Activated naive CD4-positive, alpha-beta T cell treated with anti-CD3 and anti-CD28 coated beads for 36 hours (primary cell): Measurements from ENCODE around the gene MIPEP. TPM values are rescaled to one million over a fixed set of nuclear protein-coding genes. Genes with fewer than 3 reads are reported as not detected.
"Not testable (repeated sequence)": the region's sequence is repeated elsewhere in the genome, so short reads cannot be mapped to it uniquely, and the experiment has no call there.

Source experiments
- CTCF ChIA-PET: fragments of 350-600 bp; sonication (Branson Sonifier 250); formaldehyde crosslinking; loops from one replicate; lab custom pipeline; 2021; ENCODE audit warnings: antibody characterized with exemption; lab: Charles Lee
- DNase-seq: peaks from one replicate; pipeline ENCODE4 v3.0.0-alpha.2; 2020
- H3K27ac Mint-ChIP-seq: one replicate; pipeline ENCODE4 v1.8.0; 2021; ENCODE audit warnings: mild to moderate bottlenecking, mixed read lengths
- H3K27me3 Mint-ChIP-seq: one replicate; pipeline ENCODE4 v1.8.0; 2021; ENCODE audit warnings: low read depth, mixed read lengths
- H3K36me3 Mint-ChIP-seq: one replicate; pipeline ENCODE4 v1.8.0; 2021; ENCODE audit warnings: low read depth, mixed read lengths
- H3K4me1 Mint-ChIP-seq: one replicate; pipeline ENCODE4 v1.8.0; 2021; ENCODE audit warnings: low read depth, mixed read lengths
- H3K4me3 Mint-ChIP-seq: one replicate; pipeline ENCODE4 v1.8.0; 2021; ENCODE audit warnings: mild to moderate bottlenecking, moderate library complexity, mixed read lengths
- H3K9me3 Mint-ChIP-seq: one replicate; pipeline ENCODE4 v1.8.0; 2021; ENCODE audit warnings: mixed read lengths
- intact Hi-C: fragments of 100-400 bp; cut with micrococcal nuclease; formaldehyde crosslinking; loops from one replicate; pipeline ENCODE4 v1.15.1; 2023
- total RNA-seq, 2 experiments: library from RNA; stranded (reverse); gene quantifications; one replicate each; pipeline ENCODE4 v1.2.3, GENCODE V29; 2021

The MIPEP gene
- total RNA-seq, 2 experiments from 2014 or later = 15.4 to 17.0 TPM

- Mint-ChIP-seq H3K27me3 (no peaks in the 10 kb centered on the region), H3K36me3 (peaks cover 9% of the 10 kb centered on the region), H3K9me3 (no peaks in the 10 kb centered on the region), H3K27ac (no peak overlapping the region), H3K4me1 (peaks cover 16% of the 10 kb centered on the region), H3K4me3 (no peak overlapping the region)
- DNase-seq = no peak
- CTCF ChIA-PET = no interaction called here
- intact Hi-C loops = no loop called here
Measured at GRCh38 chr13:23883255-23883654, 5.9 kb downstream of the MIPEP start.

GRCh38 chr13:23881402-23881800, 7.8 kb downstream of the MIPEP start:
- CTCF ChIA-PET, intact Hi-C loops, H3K27ac Mint-ChIP-seq, DNase-seq, H3K27me3 Mint-ChIP-seq, H3K4me1 Mint-ChIP-seq, H3K9me3 Mint-ChIP-seq, H3K4me3 Mint-ChIP-seq, H3K36me3 Mint-ChIP-seq: not testable (repeated sequence)

GRCh38 chr13:23880493-23881401, 8.5 kb downstream of the MIPEP start:
- H3K4me3 Mint-ChIP-seq, H3K27ac Mint-ChIP-seq, H3K4me1 Mint-ChIP-seq, intact Hi-C loops, H3K9me3 Mint-ChIP-seq, CTCF ChIA-PET, DNase-seq, H3K27me3 Mint-ChIP-seq, H3K36me3 Mint-ChIP-seq: not testable (repeated sequence)

- H3K27ac Mint-ChIP-seq = no peak overlapping the region
- CTCF ChIA-PET = no interaction called here
Measured at GRCh38 chr13:23877286-23877685, 11.9 kb downstream of the MIPEP start.

GRCh38 chr13:23876265-23876664, 12.9 kb downstream of the MIPEP start:
- Mint-ChIP-seq H3K36me3 (peaks cover 2% of the 10 kb centered on the region), H3K27ac (no peak overlapping the region), H3K27me3 (no peaks in the 10 kb centered on the region), H3K4me3 (no peak overlapping the region), H3K4me1 (no peaks in the 10 kb centered on the region), H3K9me3 (no peaks in the 10 kb centered on the region)
- intact Hi-C loops = loop anchor here (1.0 kb wide), 1 partner anchor 344 kb away; no protein-coding TSS in a partner anchor
- CTCF ChIA-PET = interaction anchor here (1.1 kb wide), 1 partner anchor 411 kb away, joined by 4 read pairs; no protein-coding TSS in a partner anchor
- no peak for DNase-seq

More at GRCh38 chr13:23877286-23877685, 11.9 kb downstream of the MIPEP start:
- Mint-ChIP-seq H3K4me3 (no peak overlapping the region), H3K36me3 (peaks cover 4% of the 10 kb centered on the region), H3K27me3 (no peaks in the 10 kb centered on the region), H3K9me3 (no peaks in the 10 kb centered on the region), H3K4me1 (no peaks in the 10 kb centered on the region)
- intact Hi-C loops = no loop called here
- DNase-seq = no peak

GRCh38 chr13:23871616-23872220, 17.5 kb downstream of the MIPEP start:
- H3K9me3 Mint-ChIP-seq = no peaks in the 10 kb centered on the region
- no peak overlapping the region for H3K4me3 Mint-ChIP-seq
- H3K27ac Mint-ChIP-seq = no peak overlapping the region
- no peak for DNase-seq
- H3K27me3 Mint-ChIP-seq = no peaks in the 10 kb centered on the region
- H3K4me1 Mint-ChIP-seq = no peaks in the 10 kb centered on the region
- CTCF ChIA-PET = interaction anchor here (1.9 kb wide), 1 partner anchor 404 kb away, joined by 7 read pairs; no protein-coding TSS in a partner anchor
- intact Hi-C loops = loop anchor here (1.0 to 5.0 kb wide), 5 partner anchors 156 to 405 kb away; no protein-coding TSS in a partner anchor
- no peaks in the 10 kb centered on the region for H3K36me3 Mint-ChIP-seq

GRCh38 chr13:23870356-23871140, 18.7 kb downstream of the MIPEP start:
- no peaks in the 10 kb centered on the region for H3K27me3 Mint-ChIP-seq
- no peaks in the 10 kb centered on the region for H3K4me1 Mint-ChIP-seq
- no peaks in the 10 kb centered on the region for H3K36me3 Mint-ChIP-seq
- CTCF ChIA-PET = interaction anchor here (0.6 to 1.3 kb wide), 5 partner anchors 235 to 405 kb away, joined by 3 to 4 read pairs (median 3); no protein-coding TSS in a partner anchor
- intact Hi-C loops = loop anchor here (1.0 to 5.0 kb wide), 5 partner anchors 155 to 404 kb away; no protein-coding TSS in a partner anchor
- no peak for DNase-seq
- H3K4me3 Mint-ChIP-seq = no peak overlapping the region
- H3K27ac Mint-ChIP-seq = no peak overlapping the region
- no peaks in the 10 kb centered on the region for H3K9me3 Mint-ChIP-seq

- Mint-ChIP-seq H3K27ac (no peak overlapping the region), H3K4me3 (no peak overlapping the region), H3K36me3 (no peaks in the 10 kb centered on the region), H3K4me1 (no peaks in the 10 kb centered on the region), H3K9me3 (no peaks in the 10 kb centered on the region), H3K27me3 (no peaks in the 10 kb centered on the region)
- no peak for DNase-seq
- CTCF ChIA-PET = interaction anchor here (0.7 to 2.8 kb wide), 4 partner anchors 15 to 401 kb away, joined by 3 to 14 read pairs (median 3); no protein-coding TSS in a partner anchor
- intact Hi-C loops = no loop called here
Measured at GRCh38 chr13:23868521-23868920, 20.7 kb downstream of the MIPEP start.

- H3K27me3 Mint-ChIP-seq = no peaks in the 10 kb centered on the region
- no peaks in the 10 kb centered on the region for H3K4me1 Mint-ChIP-seq
- CTCF ChIA-PET = interaction anchor here (2.8 kb wide), 1 partner anchor 399 kb away, joined by 14 read pairs; no protein-coding TSS in a partner anchor
Measured at GRCh38 chr13:23867027-23867491, 22.1 kb downstream of the MIPEP start.

GRCh38 chr13:23866420-23867026, 22.7 kb downstream of the MIPEP start:
- Mint-ChIP-seq H3K36me3 (peaks cover under 1% of the 10 kb centered on the region), H3K9me3 (no peaks in the 10 kb centered on the region), H3K4me1 (no peaks in the 10 kb centered on the region), H3K27me3 (no peaks in the 10 kb centered on the region), H3K27ac (no peak overlapping the region), H3K4me3 (no peak overlapping the region)
- no peak for DNase-seq
- CTCF ChIA-PET = no interaction called here
- intact Hi-C loops = no loop called here

More at GRCh38 chr13:23867027-23867491, 22.1 kb downstream of the MIPEP start:
- Mint-ChIP-seq H3K27ac (no peak overlapping the region), H3K9me3 (no peaks in the 10 kb centered on the region), H3K4me3 (no peak overlapping the region), H3K36me3 (no peaks in the 10 kb centered on the region)
- intact Hi-C loops = no loop called here
- DNase-seq = no peak

- Mint-ChIP-seq H3K27ac (no peak overlapping the region), H3K4me3 (no peak overlapping the region), H3K9me3 (no peaks in the 10 kb centered on the region), H3K27me3 (no peaks in the 10 kb centered on the region), H3K36me3 (peaks cover 4% of the 10 kb centered on the region), H3K4me1 (no peaks in the 10 kb centered on the region)
- intact Hi-C loops = no loop called here
- no peak for DNase-seq
- CTCF ChIA-PET = no interaction called here
Measured at GRCh38 chr13:23865906-23866305, 23.3 kb downstream of the MIPEP start.
